ENCODE measurements around the gene FRYL.

The FRYL gene

DNA sequence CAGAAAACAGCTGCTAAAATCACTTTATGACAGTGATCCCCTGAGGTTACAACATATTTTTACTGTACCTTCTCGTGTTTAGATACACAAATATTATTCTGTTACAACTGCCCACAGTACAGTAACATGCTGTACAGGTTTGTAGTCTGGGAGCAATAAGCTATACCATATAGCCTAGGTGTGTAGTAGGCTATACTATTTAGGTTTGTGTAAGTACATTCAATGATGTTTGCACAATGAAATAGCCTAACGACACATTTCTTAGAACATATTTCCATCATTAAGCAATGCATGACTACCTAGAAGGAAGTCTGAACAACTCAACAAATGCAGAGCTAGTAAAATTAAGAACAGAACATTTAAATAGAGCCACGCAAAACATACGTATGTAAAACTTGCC, 177.3 kb downstream of the FRYL start:
- no peak for DNase-seq

DNA sequence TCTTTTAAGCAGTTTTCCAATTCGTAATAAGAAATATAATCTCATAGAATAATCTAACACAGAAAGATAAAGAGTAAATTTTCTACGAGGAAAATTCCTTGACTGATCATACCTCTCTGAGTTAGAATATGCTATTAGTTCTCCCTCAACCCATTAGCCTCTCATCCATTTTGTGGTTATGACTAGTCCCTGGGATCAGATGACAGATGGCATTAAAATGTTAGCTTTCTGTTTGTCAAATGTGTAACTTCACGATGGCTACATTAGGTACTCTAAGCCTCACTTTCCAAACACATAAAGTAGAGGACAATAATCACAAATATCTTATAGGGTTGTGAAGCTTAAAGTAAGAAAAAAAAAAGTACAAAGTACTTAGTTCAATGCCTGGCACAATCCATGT, 177.9 kb downstream of the FRYL start:
- DNase-seq = no peak

DNA sequence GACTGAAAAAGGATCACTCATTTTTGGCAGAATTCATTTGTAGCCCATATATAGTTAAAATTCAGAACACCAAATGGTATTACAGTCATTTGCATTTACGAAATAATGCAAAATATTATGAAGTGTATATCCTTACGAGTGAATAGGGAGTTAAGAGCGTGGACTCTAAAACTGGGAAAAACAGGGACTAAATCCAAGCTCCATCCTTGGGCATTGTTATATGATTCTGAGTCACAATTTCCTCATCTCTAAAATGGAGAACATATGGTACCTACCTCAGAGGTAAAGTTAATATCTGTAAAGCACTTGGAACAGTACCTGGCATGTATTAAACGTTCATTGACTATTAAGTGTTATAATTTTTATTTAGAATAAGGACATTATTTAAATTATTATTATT, 183.7 kb downstream of the FRYL start:
- DNase-seq = no peak

DNA sequence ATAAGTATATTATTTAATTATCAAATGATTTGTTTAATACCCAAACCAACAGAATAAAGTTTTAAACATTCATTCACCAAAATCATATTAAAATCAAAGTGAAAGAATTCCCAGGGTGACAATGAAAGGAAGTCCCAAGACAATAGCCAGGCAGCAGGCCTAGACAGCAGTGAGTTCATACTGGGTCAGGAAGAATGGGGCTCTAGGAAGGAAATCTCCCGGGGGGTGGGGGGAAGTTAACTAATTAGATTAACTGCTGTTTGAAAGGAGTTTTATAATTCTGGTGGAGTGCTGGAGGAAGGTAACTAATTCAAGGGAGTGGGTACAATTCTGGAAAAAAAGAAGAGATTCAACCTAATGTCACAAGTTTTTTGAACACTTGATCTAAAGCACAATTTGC, 185.9 kb downstream of the FRYL start:
- DNase-seq = no peak

DNA sequence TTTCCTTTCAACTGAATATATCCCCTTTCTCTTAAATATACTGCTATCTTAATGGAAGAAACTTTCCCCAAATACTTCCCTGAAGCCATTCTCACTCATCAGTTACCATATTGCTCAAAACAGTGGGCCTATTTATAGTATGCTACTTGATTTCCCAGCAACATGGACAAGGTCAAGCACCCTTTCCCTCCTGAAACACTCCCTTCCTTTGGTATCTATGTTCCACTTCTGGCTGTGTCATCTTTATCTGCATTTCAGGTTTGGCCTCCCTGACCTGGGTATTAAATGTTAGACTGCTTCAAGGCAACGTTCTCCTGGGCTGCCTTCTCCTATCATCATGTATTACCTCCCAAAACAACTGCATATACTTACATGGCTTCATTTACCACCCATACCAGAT, 188.7 kb downstream of the FRYL start:
- DNase-seq = no peak

DNA sequence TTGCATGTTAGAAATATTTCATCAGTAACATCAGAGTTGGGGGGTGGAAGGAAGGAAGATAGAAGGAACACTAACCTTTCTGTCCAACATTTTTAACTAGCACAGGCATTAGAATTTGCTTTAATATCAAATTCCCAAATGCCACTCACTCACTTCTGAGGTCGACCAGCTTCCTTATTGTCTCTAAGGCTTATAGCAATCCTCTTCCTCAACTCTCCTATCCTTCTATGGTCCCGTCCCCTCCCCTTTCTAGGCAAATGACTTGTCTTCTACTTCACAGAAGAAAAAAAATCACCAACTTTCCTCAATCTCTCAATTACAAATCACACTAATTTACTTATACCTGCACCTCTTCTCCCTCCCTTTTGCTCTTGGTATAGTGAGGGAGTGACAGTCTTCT, 189.2 kb downstream of the FRYL start:
- DNase-seq = no peak

DNA sequence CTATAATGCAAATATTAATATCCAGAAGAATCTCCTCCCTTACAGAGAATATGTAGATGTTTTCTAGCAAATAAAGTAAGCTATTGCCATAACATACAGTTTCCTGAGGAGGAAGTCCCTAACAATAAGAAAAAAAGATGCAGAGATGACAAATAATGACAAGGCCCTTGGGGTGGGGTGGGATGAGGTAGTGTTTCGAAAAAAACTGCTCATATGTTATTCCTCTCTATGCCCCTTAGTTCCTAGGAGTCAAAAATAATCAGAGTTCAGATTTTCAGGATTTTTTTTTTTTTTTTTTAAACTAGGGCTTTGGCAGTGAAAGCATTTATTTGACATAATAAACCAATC, 191.0 kb downstream of the FRYL start:
- DNase-seq = no peak

DNA sequence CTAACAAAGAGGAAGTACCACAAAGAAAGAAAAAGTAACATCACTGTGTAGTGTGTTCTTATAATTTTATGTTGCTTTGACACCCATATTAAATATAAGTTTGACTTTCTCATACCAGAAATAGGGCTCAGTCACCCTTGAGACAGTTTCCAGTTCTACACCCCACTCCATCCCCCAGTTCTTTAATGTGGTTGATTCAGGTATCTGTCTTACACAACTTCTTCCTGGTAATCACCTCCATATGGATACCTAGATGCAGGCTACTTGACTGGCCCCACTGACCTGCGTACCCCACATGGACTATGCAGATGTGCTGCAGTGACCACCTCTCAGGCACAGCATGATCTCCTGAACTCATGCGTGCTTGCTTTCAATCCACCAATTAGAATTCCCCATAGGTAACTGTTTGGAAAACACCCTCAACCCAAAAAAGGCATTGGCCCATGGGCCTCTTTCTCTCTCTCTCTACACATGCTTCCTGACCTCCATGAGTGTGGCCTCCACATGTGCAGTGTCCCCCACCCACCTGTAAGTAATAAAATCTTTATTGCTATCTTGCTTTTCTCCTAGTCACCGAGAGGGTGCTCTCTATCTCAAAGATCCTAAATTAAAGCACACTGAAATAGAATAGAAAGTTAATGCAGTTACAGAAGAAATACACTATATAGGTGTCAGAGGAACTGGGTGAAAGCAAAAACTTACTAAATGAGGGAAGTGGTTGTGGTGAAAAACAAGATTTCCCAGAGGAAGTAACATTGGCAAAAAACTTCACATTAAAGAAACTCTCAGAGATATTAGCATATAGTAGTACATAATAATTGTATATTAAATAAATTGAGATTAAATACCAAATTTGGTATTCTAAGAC, 191.6 kb downstream of the FRYL start:
- no peak for DNase-seq

DNA sequence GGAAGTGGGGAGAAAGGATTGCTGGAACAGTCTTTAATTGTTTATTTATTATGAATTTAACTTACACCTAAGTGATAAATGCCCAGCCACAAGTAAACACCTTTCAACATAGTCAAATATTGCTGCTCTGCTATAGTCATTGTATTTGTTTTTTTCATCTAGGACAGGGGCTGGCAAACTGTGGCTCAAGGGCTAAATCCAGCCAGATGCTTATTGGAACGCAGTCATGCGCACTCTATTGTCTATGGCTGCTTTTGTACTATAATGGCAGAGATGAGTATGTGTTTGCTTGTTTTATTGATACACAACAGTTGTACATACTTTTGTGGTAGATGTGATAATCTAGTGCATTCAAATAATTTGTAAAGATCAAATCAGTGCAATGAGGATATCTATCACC, 194.7 kb downstream of the FRYL start:
- DNase-seq = no peak

DNA sequence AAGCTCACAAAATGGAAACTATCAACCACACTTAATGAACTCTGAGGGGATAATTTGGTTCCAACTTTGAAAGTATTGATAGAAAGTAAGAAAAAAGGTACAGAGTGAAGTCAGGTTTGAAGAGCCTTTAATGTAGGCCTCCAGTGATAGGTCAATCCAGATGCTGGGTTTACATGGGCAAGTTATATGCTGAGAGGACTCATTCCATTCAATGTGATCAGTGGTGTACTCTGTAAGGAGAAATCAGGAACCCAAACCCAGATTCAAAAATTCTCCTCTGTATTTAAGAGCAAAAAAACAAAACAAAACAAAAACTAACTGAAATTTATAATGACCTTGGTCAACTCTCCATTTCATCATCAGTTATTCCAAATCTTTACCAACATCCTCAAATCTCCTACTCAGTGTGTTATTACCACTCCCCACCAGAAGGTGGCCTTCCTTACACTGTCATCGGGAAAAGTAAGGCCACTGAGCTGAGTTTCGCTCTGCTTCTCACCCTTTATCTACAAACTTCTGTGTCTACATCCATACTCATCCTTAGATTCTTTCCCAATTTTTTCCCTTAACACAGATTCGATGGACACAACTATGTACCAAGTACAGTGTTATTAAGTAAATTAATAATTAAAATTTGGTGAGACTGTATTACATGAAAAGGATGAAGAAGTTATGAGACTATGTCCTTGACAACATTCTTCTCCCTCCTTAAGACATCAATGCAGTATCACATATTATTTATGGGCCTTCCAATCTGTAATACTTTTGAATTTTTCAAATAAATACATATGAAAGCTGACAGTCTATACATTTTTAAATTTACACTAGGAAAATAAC, 201.7 kb downstream of the FRYL start:
- peak; percentile 10 for DNase-seq

DNA sequence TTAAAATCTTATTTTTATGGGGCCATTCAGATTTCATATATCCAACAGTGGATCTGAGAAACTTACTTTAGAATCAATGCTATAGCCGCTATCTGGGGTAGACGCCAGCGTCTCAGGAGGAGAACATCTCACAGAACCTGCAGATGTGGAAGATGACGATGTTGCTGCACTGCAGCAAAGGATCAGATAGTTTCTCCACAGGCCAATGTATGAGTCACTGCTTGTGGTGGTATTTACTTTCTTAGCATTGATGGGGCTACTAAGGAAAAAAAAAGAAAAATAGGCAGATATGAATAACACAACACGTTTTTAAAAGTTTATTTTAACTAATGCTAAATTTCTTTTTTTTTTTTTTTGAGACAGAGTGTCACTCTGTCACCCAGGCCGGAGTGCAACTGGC, 204.1 kb downstream of the FRYL start:
- no peak for DNase-seq

DNA sequence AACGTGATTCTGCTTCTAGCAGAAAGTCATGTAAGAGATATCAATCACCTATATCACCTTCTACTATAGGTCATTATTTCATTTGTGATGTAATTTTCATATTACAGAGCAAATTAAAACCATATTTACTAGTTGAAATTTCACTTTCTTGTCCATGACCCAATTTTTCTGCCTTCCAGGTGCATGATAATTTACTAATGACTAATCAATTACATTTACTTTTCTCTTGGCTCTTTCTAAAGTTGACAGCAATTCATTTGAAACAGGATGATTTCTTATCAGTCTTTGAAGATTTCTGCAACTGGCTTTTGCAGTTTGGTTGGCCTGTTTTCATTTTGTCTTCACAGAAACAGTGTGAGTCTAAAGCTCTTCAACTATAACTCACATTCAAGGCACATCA, 208.6 kb downstream of the FRYL start:
- no peak for DNase-seq

DNA sequence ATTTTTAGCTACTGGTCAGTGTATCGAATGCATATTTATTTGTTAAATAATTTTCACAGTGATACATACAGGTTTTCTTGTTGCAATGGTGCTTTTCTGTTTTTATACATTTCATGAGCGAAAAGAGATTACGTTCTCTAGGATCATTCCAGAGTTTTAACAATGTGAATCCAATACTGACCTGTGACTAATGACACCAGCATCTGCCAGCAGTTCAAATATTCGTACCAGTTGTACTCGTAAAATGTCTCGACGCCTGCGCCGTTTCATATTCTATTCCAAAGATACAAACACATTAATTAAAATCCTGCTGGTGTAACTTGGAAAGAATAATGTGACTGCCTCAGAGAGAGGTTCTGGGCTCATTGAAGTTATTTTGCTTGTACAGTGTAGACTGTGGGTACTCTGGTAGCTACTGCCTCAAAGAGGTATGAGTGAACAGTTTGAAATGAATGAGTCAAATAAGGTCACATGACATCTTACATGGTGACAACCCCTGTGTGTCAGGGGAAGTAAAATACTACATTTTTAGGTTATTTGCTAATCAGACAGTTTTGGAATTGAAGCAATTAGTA, 209.3 kb downstream of the FRYL start:
- no peak for DNase-seq

DNA sequence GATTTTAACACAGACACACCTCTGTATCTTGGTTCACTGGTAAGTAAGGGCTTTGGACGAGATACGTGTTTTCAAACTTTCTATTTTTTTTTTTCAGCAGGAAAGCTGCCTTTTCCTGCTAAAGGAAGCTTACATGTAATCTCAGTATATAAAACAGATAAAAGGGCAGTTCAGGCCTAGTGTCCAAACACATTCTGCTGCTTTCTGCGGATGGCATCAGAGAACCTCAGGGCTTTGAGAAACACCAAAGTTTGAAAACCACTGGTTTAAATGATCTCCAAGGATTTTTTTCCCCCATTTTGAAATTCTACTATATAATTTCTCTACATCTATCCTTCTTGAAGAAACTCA, 214.1 kb downstream of the FRYL start:
- DNase-seq = no peak

DNA sequence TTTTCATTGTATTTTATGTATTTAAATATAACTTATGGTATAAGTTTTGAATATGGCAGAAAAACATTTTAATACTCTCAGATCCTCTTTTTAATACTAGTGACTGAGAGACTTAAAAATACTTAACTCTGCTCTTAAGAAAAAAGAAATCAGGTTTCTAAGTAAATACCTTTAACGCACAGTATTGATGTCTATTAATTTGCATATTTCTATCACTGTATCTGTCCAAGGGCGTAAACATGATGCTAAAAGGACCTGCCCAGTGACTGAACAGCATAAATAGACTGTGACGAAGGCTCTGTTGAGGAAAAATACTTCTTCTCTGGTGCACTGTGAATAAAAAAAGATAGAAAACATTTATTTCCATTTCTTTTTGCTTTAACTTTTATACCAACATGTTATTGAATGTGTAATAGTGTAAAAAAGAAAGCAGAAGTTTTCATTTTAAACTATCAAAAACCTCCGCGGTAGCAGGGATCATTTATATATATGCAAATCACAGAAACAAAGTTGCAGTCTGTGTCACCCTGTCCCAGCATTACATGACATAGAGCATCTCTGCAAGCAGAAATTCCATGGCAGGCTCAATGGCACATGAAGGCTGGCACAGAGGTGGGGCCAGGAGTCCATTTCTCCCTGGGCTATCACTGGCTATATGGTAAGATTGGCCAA, 214.6 kb downstream of the FRYL start:
- DNase-seq = no peak

DNA sequence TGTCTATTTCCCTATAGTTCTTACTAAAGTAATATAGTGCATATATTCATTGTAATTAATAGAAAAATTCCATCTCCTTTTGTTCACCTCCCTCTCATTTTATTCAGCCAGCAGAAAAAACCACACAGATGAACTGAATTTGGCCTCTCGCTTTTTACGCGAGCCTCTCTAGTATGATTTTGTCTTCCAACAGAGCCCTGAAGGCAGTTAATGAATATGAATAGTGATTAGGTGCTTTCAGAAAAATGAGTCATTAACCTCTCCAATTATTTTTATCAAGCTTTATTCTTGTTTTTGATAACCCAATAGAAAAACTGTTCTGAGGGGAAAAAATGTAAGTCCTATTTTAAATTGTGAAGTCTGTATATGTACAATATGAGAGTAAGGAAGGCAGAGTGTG, 215.9 kb downstream of the FRYL start:
- DNase-seq = no peak

DNA sequence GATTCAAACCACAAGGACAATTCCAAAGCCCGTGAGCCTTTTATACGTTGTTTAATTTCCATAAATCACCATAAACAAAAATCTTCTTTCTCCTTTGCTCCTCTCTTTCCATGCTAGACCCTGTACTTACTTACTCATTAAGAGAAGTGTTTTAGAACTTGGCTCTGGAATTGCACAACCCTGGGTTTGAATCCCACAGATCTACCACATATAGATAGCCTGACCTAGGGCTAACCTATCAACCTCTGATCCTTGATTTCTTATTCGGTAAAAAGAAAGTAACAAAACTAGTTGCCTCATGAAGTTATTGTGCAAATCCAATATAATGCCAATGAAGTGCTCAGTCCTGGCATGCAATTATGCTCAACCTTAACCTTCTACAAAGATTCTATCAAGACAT, 221.3 kb downstream of the FRYL start:
- DNase-seq = no peak

DNA sequence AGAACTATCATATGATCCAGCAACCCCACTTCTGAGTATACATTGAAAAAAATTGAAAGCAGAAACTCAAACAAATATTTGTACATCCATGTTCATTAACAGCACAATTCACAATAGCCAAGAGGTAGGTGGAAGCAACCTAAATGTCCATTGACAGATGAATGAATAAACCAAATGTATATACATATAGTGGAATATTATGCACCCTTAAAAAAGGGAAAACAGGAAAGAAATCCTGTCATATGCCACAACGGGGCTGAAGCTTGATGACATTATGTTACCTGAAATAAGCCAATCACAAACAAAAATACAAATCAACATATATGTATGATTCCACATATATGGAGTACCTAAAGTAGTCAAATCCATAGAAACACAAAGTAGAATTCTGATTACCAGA, 222.1 kb downstream of the FRYL start:
- no peak for DNase-seq

DNA sequence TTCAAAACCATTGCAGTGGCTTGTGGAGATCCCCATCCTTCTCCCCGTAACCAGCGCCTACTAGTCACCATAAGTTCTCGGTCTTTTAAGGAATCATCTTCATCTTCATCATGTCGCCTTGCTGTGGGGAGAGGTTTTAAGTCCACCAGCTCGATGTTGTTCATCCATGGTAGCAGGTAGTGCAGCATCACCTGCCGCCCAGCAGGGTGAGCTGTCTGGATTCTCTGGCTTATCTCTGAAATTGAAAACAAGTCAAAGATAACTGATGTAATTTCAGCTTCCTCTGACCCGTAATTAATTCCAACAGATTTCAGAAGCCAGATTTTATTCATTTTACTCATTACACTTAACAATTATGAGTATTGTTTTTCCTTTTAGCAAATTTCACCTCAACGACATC, 222.6 kb downstream of the FRYL start:
- no peak for DNase-seq

DNA sequence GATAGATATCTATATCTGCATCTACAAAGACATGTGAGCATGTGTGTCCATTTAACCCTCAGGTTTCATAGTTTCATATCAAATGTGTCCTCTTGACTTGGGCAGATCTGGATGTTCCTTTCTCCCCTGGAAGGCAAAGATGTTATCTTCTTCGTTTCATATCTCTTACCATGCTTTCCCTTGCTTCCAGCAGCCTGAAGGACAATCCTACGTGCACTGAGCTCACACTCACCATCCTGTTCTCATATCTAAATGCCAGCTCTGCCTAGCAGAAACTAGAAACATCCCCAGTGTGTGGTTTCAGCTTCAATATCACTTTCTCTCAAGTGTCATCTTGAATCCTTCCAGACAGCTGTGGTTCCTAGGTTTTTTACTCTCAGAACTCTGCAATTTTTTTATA, 223.8 kb downstream of the FRYL start:
- no peak for DNase-seq

DNA sequence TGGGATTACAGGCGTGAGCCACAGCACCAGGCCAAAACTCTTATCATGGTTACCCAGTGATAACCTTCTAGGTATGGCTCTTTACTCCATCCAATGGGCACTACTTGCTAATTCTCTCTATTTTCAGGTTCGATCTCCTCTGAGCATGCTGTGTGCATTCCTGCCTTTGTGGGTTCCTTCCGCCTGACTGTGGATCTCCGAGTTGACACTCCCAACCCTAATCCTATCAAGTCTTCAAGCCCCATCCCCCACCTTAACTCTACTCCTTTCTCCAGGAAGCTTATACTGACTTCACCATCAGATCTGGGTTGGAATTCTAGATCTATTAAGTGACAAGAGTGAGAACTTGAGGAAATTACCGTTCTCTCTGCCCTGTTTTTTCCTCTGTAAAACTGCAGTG, 225.5 kb downstream of the FRYL start:
- no peak for DNase-seq

DNA sequence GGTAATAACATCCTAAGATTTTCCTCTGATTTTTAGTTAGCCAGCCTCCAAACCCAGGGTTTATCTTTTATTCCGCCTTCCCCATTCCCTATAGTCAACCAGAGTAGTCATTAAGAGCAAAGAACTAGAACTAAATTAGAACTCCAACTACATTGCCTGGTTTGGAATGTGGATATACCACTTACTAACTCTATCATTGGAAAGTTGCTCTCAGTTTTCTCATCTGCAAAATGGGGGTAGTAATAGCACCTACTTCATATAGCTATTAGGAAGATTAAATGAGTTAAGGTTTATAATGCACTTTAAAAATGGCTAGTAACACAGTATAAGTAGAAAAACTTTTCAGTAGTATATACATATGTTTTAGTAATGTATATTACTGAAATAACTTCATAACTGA, 226.4 kb downstream of the FRYL start:
- no peak for DNase-seq

DNA sequence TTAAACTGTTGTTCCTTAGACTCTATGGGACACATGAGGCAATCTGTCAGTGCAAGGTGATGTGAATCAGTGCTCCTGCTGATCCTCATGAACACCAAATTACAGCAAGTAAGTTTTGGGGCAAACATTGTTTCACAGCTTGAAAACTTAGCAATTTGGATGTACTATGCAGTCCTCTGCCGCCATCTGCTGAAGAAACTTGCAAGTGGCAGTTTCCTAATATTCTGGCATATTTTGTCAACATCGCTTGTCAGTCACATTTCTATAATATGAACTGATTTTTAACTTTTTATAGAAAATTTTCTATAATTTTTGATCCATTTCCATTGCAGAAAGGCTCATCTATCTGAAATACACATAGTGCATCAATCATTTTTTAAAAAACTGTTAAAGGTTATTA, 233.7 kb downstream of the FRYL start:
- DNase-seq = no peak

DNA sequence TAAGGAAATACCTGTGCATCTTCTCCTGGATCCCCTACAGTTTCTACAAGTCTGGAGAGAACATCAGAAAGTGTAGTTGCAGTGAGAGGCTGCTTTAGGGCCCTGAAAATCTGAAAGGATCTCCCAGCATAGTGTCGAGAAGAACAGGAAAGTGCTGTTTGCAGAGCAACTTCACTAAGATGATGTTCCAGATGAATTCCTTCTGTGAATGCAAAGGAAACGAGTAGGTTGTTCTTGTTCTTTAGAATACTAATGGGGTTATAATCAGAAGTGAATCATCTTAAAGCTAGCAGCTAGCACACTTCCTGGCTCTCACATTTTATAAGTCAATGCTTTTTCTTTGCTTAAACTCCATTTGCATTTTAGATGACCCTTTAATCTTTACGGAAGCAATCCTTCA, 236.3 kb downstream of the FRYL start:
- DNase-seq = no peak

Measured in CD4-positive, alpha-beta T cell treated with Interferon gamma for 1 hour (primary cell).